Cardiac fibroblast (primary cell): ENCODE data around the gene BZW2.

ENCODE experiments used
- DNase-seq, 2 donors: peaks; one replicate each; pipeline versions ENCODE4 v3.0.0 to v3.0.0-alpha.2; 2010; ENCODE audit warnings: low read depth in 2 of 2
- H3K4me3 ChIP-seq, 2 donors: replicated peaks in 1 of 2; 1 replicate in 1 of 2; 2 replicates in 1 of 2; pipeline ENCODE4 v1.5.1; 2011; ENCODE audit warnings: low read depth in 2 of 2, low read length in 2 of 2, mild to moderate bottlenecking in 2 of 2, moderate library complexity in 1 of 2
- TF ChIP-seq, protein P1 (sequence below): IDR thresholded peaks from one replicate; pipeline ENCODE4 v1.5.1; 2011; ENCODE audit warnings: low read depth, mild to moderate bottlenecking, low read length, inconsistent platforms

BZW2 gene

DNA sequence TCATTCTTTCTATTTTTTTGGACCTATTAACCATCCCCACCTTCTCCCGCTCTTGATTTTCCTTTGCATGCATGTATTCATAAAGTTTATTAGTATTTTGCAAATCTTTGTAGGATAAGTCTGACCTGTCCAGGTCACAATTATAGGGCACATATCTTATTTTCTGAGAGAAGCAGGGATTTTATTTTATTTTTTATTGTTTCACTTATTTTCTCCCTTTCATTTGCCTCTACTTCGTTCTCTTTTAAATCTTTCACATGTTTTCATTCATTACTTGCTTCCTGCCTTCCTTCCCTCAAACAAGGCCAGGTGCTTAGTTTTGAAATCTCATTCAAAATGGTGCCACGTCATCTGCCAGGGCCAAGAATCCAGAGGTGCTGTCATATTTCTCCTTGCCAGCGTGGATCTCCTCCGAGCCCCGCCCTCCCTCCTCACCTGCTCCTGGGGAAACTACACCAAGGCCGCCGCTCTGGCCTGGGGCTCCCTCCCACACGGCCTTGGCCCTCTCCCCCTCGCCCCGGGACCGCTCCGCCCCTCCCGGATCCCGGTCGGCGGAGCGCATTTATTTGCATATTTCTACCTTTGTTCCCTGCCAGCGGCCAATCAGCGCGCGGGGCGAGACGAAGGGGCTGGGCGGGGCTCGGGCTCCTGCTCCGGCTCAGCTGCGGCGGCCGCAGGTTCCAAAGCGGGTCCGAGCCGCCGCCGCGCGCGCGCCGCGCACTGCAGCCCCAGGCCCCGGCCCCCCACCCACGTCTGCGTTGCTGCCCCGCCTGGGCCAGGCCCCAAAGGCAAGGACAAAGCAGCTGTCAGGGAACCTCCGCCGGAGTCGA, 107.3 kb downstream of the BZW2 start, which contains the start of gene TSPAN13:
Gene TSPAN13, plus strand, starts transcription at position 654 of the 830 bp plus-strand sequence. CDS start 213 bp downstream, outside the sequence.
- TF ChIP-seq, protein P1, sequence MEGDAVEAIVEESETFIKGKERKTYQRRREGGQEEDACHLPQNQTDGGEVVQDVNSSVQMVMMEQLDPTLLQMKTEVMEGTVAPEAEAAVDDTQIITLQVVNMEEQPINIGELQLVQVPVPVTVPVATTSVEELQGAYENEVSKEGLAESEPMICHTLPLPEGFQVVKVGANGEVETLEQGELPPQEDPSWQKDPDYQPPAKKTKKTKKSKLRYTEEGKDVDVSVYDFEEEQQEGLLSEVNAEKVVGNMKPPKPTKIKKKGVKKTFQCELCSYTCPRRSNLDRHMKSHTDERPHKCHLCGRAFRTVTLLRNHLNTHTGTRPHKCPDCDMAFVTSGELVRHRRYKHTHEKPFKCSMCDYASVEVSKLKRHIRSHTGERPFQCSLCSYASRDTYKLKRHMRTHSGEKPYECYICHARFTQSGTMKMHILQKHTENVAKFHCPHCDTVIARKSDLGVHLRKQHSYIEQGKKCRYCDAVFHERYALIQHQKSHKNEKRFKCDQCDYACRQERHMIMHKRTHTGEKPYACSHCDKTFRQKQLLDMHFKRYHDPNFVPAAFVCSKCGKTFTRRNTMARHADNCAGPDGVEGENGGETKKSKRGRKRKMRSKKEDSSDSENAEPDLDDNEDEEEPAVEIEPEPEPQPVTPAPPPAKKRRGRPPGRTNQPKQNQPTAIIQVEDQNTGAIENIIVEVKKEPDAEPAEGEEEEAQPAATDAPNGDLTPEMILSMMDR = no peak
- peak; percentile 65 for DNase-seq
- peak within 1 kb of the TSS; percentile 71 to 81 for H3K4me3 ChIP-seq

DNA sequence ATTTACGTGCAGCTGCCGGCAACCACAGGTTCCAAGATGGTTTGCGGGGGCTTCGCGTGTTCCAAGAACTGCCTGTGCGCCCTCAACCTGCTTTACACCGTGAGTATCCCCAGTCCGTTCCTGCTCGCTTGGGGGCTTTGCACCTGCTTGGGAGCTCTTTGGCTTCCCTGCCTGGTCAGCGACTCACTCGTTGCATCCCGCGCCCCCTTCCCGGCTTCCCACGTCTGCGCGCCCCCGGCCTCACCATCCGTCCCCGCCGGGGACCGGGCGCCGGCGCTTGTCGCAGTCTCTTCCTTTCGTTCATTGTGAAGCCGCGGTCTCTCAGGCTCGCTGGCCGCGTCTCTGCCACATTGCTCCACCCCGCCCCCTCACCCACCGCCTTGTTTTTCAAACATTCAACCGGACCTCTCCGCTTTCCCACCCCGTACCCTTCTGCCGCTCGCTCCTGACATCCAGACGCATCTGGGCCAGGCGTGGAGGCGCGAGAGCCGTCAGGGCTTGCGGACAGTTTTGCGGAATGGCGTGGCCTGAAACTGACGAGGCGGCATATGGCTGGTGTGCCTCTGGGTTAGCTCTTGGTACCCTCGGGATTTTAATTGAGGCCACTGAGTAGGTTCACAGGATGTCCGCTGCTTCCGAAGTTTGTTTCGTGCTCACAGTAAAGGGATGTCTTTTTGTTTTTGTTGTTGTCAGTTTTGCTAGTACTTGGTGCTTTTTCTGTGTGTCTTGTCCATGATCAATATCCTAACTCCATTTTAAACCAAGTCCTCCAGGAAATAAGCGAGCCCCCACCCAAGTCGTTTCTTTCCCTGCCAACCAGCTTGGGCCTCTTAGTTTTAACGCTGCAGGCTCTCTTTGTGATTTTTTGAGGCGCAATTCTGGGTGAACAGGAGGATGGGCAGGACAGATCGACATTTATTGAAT, 108.2 kb downstream of the BZW2 start:
- DNase-seq = peak; percentile 24 to 33
- TF ChIP-seq, protein P1 = no peak
- H3K4me3 ChIP-seq = peak overlapping the region; percentile 71 to 81

DNA sequence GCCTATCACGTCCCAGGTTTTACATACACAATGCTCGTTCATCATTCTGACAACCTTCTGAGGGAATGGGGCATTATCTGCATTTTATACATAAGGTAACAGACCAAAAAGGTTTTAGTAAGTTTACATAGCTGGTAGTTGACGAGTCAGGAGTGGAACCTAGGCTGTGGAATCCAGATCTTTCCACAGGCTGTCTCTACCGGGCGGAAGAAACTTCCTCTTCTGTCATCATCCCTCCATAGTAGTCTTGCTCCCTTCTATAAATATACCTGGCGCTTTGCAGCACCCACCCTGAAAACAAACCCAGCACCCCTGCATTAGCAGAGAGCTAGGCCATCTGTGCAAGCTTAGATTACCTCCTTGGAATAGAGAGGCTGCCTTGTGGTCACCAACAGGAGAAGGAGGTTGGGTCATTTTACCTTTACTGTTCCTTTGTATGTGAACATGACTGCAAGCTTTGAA, 108.9 kb downstream of the BZW2 start:
- H3K4me3 ChIP-seq = peak overlapping the region in 1 of 2 donors; percentile 81
- no peak for DNase-seq
- TF ChIP-seq, protein P1 = no peak

DNA sequence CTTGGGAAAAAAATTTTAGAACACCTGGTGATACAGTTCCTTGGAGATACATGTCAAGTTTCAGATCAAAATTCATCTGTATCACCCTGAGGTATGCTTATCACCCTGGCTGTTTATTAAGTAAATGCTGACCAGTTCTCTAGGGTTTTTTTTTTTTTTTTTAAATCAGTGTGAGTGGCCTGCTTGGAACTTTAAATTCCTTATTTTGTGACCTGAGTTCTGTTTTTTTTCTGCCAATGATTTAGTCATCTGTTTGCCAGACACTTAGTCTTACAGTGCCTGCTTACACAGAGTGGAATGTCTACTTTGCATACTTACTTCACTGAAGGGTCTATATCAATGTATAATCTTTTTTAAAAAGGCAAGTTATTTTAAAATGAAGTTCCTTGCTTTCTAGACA, 109.4 kb downstream of the BZW2 start:
- TF ChIP-seq, protein P1 = no peak
- peak in 1 of 2 donors; percentile 45 for DNase-seq
- peak overlapping the region in 1 of 2 donors; percentile 81 for H3K4me3 ChIP-seq
